HL-60 (cell line): Measurements from ENCODE around the gene EPSTI1.

Experiments
- POLR2AphosphoS5 ChIP-seq: IDR thresholded peaks from 2 replicates; pipeline ENCODE4 v1.6.1; 2012; ENCODE audit warnings: low read depth
- REST ChIP-seq: IDR thresholded peaks from 2 replicates; pipeline ENCODE4 v1.6.1; 2012; ENCODE audit warnings: low read depth; ENCODE audit not compliant: insufficient replicate concordance
- SPI1 ChIP-seq: IDR thresholded peaks from 2 replicates; pipeline ENCODE4 v1.6.1; 2012; ENCODE audit warnings: low read depth, mild to moderate bottlenecking, borderline replicate concordance
- TF ChIP-seq, protein P1 (sequence below): IDR thresholded peaks from one replicate; pipeline ENCODE4 v1.5.1; 2011; ENCODE audit warnings: low read length, control low read depth, inconsistent platforms; ENCODE audit not compliant: insufficient read depth

DNA sequence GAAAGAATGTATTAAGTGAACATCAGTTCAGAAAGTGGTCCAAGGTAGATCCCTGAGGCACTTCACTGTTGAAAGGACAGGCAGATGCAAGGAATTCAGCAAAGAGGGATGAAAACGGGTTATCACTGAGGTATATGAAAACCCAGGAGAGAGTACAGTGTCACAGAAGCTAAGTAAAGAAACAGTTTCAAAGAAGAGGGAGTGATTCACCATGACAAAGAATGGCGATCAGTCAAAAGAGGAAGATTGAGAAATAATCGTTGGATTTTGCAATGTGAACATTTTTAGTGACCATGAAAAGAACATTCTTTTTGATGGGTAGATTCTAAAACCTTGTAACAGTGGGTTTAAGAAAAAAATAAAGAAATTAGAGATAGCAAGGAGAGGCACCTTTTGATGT is 99.3 kb downstream of the EPSTI1 start:
- TF ChIP-seq, protein P1, sequence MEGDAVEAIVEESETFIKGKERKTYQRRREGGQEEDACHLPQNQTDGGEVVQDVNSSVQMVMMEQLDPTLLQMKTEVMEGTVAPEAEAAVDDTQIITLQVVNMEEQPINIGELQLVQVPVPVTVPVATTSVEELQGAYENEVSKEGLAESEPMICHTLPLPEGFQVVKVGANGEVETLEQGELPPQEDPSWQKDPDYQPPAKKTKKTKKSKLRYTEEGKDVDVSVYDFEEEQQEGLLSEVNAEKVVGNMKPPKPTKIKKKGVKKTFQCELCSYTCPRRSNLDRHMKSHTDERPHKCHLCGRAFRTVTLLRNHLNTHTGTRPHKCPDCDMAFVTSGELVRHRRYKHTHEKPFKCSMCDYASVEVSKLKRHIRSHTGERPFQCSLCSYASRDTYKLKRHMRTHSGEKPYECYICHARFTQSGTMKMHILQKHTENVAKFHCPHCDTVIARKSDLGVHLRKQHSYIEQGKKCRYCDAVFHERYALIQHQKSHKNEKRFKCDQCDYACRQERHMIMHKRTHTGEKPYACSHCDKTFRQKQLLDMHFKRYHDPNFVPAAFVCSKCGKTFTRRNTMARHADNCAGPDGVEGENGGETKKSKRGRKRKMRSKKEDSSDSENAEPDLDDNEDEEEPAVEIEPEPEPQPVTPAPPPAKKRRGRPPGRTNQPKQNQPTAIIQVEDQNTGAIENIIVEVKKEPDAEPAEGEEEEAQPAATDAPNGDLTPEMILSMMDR: no peak
- TF ChIP-seq REST: no peak
- TF ChIP-seq POLR2AphosphoS5: no peak
- no peak for TF ChIP-seq SPI1
